Activated naive CD4-positive, alpha-beta T cell treated with anti-CD3 and anti-CD28 coated beads for 36 hours (primary cell): ENCODE data around the gene GABRG3. TPM values are rescaled to one million over a fixed set of nuclear protein-coding genes. Genes with fewer than 3 reads are reported as not detected.

Source experiments
- CTCF ChIA-PET: fragments of 350-600 bp; sonication (Branson Sonifier 250); formaldehyde crosslinking; loops from one replicate; lab custom pipeline; 2021; ENCODE audit warnings: antibody characterized with exemption; lab: Charles Lee
- DNase-seq: peaks from one replicate; pipeline ENCODE4 v3.0.0-alpha.2; 2020
- H3K27ac Mint-ChIP-seq: one replicate; pipeline ENCODE4 v1.8.0; 2021; ENCODE audit warnings: mild to moderate bottlenecking, mixed read lengths
- H3K27me3 Mint-ChIP-seq: one replicate; pipeline ENCODE4 v1.8.0; 2021; ENCODE audit warnings: low read depth, mixed read lengths
- H3K36me3 Mint-ChIP-seq: one replicate; pipeline ENCODE4 v1.8.0; 2021; ENCODE audit warnings: low read depth, mixed read lengths
- H3K4me1 Mint-ChIP-seq: one replicate; pipeline ENCODE4 v1.8.0; 2021; ENCODE audit warnings: low read depth, mixed read lengths
- H3K4me3 Mint-ChIP-seq: one replicate; pipeline ENCODE4 v1.8.0; 2021; ENCODE audit warnings: mild to moderate bottlenecking, moderate library complexity, mixed read lengths
- H3K9me3 Mint-ChIP-seq: one replicate; pipeline ENCODE4 v1.8.0; 2021; ENCODE audit warnings: mixed read lengths
- intact Hi-C: fragments of 100-400 bp; cut with micrococcal nuclease; formaldehyde crosslinking; loops from one replicate; pipeline ENCODE4 v1.15.1; 2023
- total RNA-seq, 2 experiments: library from RNA; stranded (reverse); gene quantifications; one replicate each; pipeline ENCODE4 v1.2.3, GENCODE V29; 2021

Gene GABRG3
- total RNA-seq: not detected

DNA sequence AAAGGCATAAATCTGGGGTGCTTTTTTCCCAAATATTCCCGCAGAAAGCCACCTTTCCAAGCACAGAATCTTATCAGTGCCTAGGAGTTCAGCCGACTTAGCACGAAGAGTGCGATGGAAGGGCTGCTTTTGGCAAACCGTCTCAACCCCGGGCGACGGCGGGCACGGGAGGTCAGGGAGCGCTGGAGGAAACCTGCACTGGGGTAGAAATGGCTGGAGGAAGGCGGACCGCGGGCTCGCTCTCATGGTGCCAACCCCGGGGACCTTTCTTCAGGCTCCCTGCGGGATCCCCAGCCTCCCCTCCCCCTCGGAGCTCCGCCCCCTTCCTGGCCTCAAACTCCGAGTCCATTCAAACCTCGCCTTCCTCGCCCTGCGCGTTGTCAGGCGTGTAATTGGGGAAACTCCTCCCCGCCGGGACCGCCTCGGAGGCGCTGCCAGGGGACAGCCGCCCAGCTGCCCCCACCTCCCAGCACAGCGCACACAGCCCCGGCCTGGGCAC lies at the start of gene GABRG3:
GABRG3 (plus strand) TSS at position 470 of the 499 bp plus-strand sequence.
- no peak within 1 kb of the TSS for H3K4me3 Mint-ChIP-seq
- H3K36me3 Mint-ChIP-seq: peaks cover 1% of the 10 kb centered on the region
- intact Hi-C loops: no loop called here
- no peak for DNase-seq
- peaks cover 34% of the 10 kb centered on the region for H3K27me3 Mint-ChIP-seq
- peaks cover 2% of the 10 kb centered on the region for H3K9me3 Mint-ChIP-seq
- no peak within 1 kb of the TSS for H3K27ac Mint-ChIP-seq
- CTCF ChIA-PET: no interaction called here
- H3K4me1 Mint-ChIP-seq: no peaks in the 10 kb centered on the region

DNA sequence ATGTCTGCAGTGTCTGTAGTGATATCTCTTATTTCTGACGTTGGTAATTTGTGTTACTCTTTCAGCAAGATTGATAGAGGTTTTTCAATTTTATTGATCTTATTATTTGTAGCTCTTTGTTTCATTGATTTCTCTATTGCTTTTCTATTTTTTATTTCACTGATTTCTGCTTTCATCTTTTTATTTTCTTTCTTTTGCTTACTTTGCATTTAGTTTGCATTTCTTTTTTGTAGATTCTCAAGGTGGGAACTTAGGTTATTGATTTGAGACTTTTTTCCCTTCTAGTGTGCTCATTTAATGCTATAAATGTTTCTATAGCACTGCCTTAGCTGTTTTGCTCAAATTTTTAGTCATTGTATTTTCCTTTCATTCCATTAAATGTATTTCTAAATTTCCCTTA lies 49.5 kb upstream of the GABRG3 start:
- CTCF ChIA-PET: interaction anchor here (0.6 kb wide), 1 partner anchor 30 kb away, joined by 3 read pairs; no protein-coding TSS in a partner anchor
- Mint-ChIP-seq H3K36me3 (no peaks in the 10 kb centered on the region), H3K9me3 (peaks cover 13% of the 10 kb centered on the region), H3K4me1 (no peaks in the 10 kb centered on the region), H3K4me3 (no peak overlapping the region), H3K27me3 (no peaks in the 10 kb centered on the region), H3K27ac (no peak overlapping the region)
- DNase-seq: no peak
- intact Hi-C loops: no loop called here

DNA sequence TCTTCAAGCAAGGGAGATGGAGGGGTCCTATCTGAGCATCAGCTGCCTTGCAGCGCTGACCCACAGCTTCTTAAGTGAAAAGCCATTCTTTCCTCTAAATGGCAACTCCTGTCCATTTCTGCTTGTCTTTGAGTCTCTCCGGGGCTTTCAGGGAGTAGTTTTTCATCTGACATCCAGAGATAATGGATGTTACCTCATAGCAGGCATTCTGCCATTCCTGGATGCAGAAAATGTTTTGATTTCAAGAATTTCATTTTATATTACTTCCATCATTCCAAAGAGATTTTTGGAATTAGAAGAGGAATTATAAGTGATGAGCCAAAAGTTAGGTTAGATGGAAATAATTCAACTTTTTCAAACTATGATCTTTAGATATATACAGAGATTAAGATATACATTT lies 44.9 kb upstream of the GABRG3 start:
- Mint-ChIP-seq H3K36me3 (no peaks in the 10 kb centered on the region), H3K27ac (no peak overlapping the region), H3K4me1 (no peaks in the 10 kb centered on the region), H3K27me3 (no peaks in the 10 kb centered on the region), H3K9me3 (peaks cover 3% of the 10 kb centered on the region), H3K4me3 (no peak overlapping the region)
- intact Hi-C loops: no loop called here
- DNase-seq: no peak
- CTCF ChIA-PET: no interaction called here

DNA sequence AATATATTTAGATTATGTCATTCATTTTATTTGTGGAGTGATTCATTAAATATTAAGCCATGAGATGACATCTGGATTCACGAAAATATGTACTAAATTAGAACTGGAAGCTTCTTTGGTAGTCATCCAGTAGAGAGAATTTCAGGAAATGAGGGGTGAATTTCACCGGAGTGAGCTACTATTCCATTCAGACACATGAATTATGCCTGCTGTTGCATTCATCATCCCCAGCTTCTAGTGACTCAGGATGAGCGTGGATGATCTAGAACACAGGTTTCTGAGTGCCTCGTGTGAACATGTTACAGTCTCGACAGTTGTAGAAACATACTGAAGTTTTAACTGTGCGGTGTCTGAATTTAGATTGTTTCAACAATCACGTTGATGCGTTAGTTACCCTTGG lies 42.9 kb upstream of the GABRG3 start:
- Mint-ChIP-seq H3K36me3 (no peaks in the 10 kb centered on the region), H3K27ac (no peak overlapping the region), H3K9me3 (peaks cover 6% of the 10 kb centered on the region), H3K4me1 (no peaks in the 10 kb centered on the region), H3K27me3 (no peaks in the 10 kb centered on the region), H3K4me3 (no peak overlapping the region)
- no peak for DNase-seq
- CTCF ChIA-PET: no interaction called here
- intact Hi-C loops: no loop called here

DNA sequence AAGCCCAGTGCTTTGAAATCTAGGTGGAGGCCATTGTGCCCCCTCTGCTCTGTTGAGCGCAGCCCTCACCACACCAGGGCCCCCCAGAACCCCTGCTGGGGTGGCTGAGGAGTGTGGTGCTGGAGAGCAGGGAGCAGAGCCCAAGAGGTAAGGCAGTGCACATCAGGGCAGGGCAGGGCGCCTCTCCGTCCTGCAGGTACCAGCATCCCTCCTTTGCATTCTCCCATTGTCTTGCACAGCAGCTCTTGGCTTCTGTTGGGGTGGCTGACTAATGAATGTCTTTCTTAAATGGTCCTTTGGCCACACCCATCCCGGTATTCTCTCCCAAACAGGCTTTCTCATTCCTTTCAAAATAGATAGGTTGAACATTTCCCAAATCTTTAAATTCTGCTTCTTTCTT lies 41.4 kb upstream of the GABRG3 start:
- CTCF ChIA-PET: no interaction called here
- Mint-ChIP-seq H3K27ac (no peak overlapping the region), H3K36me3 (no peaks in the 10 kb centered on the region), H3K27me3 (no peaks in the 10 kb centered on the region), H3K4me3 (no peak overlapping the region), H3K9me3 (peaks cover 6% of the 10 kb centered on the region), H3K4me1 (no peaks in the 10 kb centered on the region)
- no peak for DNase-seq
- intact Hi-C loops: no loop called here

DNA sequence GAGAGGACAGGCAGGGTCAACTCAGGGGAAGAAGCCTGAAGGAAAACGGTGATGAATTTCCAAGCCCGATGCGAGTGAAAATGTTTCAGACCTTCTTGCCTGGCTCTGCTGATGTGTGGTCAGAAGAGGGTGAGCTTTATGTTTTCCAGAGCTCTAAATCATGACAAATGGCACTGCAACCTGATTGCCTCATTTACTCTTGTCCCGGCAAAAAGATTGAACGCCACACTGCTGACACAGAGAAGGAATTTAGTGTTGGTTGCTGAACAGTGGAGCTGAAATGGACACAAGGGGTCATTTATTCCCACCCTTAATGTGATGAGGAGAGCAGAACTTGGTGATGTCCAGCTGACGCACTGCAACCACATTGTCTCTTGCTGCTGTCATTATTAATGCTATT lies 36.1 kb upstream of the GABRG3 start:
- CTCF ChIA-PET: no interaction called here
- Mint-ChIP-seq H3K27ac (no peak overlapping the region), H3K27me3 (no peaks in the 10 kb centered on the region), H3K9me3 (peaks cover 10% of the 10 kb centered on the region), H3K4me3 (no peak overlapping the region), H3K36me3 (no peaks in the 10 kb centered on the region), H3K4me1 (no peaks in the 10 kb centered on the region)
- intact Hi-C loops: no loop called here
- DNase-seq: no peak

DNA sequence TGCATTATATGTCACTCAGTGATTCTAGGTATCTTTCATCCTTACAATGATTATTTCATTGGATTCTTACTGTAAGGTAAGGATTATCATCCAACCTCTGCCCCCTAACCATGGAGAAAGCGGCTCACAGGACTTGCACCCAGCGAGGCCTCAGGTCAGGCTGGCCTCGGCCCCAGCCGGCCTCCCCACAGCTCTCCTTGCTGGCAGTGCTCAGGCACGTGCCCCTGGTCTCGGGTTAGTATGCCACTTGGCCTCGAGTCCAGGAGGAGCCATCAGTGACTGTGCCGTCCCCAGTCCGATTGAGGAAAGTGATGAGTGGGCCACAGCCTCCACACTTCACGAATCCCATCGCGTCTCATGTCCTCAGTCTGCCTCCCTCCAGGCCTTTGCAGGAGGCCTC lies 35.7 kb upstream of the GABRG3 start:
- no peaks in the 10 kb centered on the region for H3K4me1 Mint-ChIP-seq
- no peaks in the 10 kb centered on the region for H3K36me3 Mint-ChIP-seq
- CTCF ChIA-PET: no interaction called here
- DNase-seq: no peak
- no peak overlapping the region for H3K27ac Mint-ChIP-seq
- H3K4me3 Mint-ChIP-seq: no peak overlapping the region
- H3K9me3 Mint-ChIP-seq: peaks cover 10% of the 10 kb centered on the region
- intact Hi-C loops: no loop called here
- H3K27me3 Mint-ChIP-seq: no peaks in the 10 kb centered on the region

DNA sequence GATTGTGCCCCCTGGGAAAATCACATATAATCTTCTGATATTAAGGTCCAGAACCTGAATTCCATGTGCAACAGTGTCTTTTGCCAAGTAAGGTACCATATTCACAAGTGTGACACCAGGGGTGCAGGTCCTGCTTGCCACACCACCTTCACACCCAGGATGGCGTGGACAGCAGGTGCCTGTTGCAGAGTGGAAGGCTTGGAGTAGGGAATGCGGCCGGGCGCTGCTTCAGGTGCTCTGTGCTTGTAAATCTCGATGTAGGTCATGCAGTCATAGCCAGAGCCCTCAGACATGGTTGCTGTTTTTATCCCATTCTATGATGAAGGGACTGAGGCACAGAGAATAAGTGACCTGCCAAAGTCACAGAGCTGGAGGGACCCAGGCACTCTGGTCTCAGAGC lies 34.5 kb upstream of the GABRG3 start:
- Mint-ChIP-seq H3K27ac (no peak overlapping the region), H3K36me3 (no peaks in the 10 kb centered on the region), H3K9me3 (peaks cover 9% of the 10 kb centered on the region), H3K27me3 (no peaks in the 10 kb centered on the region), H3K4me3 (no peak overlapping the region), H3K4me1 (no peaks in the 10 kb centered on the region)
- intact Hi-C loops: no loop called here
- DNase-seq: no peak
- CTCF ChIA-PET: no interaction called here

DNA sequence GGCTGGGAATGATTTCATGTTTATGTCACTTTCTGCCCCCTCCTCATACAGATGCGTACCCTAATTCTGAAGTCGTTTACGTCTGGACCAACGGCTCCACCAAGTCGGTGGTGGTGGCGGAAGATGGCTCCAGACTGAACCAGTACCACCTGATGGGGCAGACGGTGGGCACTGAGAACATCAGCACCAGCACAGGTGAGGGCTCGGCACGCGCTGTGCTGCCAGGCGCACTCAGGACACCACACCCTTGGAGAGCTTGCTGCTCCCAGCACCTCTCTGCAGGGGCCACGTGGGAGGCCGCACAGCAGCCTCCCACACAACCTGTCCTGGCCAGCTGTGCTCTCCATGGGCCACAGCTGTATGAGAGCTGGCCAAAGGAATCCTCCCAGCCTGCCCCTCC lies 33.8 kb upstream of the GABRG3 start:
- Mint-ChIP-seq H3K9me3 (peaks cover 4% of the 10 kb centered on the region), H3K27me3 (no peaks in the 10 kb centered on the region), H3K36me3 (no peaks in the 10 kb centered on the region), H3K27ac (no peak overlapping the region), H3K4me3 (no peak overlapping the region), H3K4me1 (no peaks in the 10 kb centered on the region)
- intact Hi-C loops: no loop called here
- DNase-seq: no peak
- CTCF ChIA-PET: no interaction called here

DNA sequence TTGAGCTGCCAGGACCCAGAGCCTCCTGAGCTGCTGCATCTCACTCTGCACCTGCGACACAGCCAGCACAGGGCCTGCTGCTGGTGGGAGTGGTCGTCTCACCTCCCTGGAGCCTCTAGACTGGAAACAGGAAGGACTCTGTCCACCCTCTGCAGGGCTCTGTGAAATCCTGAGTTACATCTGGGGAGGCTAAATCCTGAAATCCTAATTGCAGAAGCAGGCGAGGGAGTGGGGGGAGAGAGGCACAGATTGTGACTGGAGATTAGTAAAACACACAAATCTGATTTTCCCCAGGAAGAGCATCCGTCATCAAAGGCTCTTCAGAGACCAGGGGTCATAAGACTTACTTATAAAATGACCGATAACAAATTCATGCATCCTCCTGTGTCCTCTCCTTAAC lies 31.6 kb upstream of the GABRG3 start:
- peaks cover 3% of the 10 kb centered on the region for H3K27me3 Mint-ChIP-seq
- no peak overlapping the region for H3K4me3 Mint-ChIP-seq
- H3K4me1 Mint-ChIP-seq: no peaks in the 10 kb centered on the region
- peaks cover 4% of the 10 kb centered on the region for H3K9me3 Mint-ChIP-seq
- no peaks in the 10 kb centered on the region for H3K36me3 Mint-ChIP-seq
- no peak for DNase-seq
- intact Hi-C loops: no loop called here
- H3K27ac Mint-ChIP-seq: no peak overlapping the region
- CTCF ChIA-PET: no interaction called here

DNA sequence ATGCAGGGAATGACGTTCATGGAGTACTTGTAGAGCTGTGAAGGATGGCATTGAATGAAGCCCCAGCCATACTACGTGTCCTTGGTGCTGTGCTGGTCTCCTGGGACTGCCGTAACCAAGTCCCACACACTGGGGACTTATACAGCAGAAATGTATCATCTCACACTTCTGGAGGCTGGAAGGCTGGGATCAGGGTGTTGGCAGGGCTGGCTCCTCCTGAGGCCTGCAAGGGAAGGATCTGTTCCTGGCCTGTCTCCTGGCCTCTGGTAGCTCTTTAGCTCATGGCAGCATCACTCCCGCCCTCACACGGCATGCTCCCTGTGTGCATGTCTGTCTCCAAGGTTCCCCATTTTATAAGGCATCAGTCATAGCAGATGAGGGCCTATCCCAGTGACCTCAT lies 29.5 kb upstream of the GABRG3 start:
- no peaks in the 10 kb centered on the region for H3K9me3 Mint-ChIP-seq
- H3K4me3 Mint-ChIP-seq: no peak overlapping the region
- H3K36me3 Mint-ChIP-seq: no peaks in the 10 kb centered on the region
- no peak for DNase-seq
- CTCF ChIA-PET: no interaction called here
- intact Hi-C loops: no loop called here
- no peak overlapping the region for H3K27ac Mint-ChIP-seq
- H3K27me3 Mint-ChIP-seq: peaks cover 3% of the 10 kb centered on the region
- H3K4me1 Mint-ChIP-seq: no peaks in the 10 kb centered on the region

DNA sequence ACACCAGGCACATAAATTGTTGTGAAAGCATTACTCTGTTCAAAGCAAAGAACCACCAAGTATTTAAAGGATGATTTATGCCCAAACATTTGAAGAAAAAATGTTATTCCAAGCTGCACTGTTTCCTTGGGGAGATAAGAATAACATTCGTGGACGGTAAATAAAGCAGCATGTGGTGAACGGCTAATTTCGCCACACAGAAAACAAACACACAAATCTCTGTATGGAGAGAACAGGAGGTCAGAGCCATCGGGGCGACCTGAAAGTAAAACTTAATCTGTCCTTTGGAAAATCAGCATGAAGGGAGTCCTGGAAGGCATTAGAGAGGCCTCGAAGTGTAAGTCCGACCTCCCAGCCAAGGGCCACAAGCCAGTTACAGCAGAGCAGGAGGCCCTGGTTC lies 27.1 kb upstream of the GABRG3 start:
- intact Hi-C loops: no loop called here
- Mint-ChIP-seq H3K4me3 (no peak overlapping the region), H3K36me3 (no peaks in the 10 kb centered on the region), H3K27ac (no peak overlapping the region), H3K27me3 (peaks cover 3% of the 10 kb centered on the region), H3K4me1 (no peaks in the 10 kb centered on the region), H3K9me3 (no peaks in the 10 kb centered on the region)
- CTCF ChIA-PET: no interaction called here
- no peak for DNase-seq

DNA sequence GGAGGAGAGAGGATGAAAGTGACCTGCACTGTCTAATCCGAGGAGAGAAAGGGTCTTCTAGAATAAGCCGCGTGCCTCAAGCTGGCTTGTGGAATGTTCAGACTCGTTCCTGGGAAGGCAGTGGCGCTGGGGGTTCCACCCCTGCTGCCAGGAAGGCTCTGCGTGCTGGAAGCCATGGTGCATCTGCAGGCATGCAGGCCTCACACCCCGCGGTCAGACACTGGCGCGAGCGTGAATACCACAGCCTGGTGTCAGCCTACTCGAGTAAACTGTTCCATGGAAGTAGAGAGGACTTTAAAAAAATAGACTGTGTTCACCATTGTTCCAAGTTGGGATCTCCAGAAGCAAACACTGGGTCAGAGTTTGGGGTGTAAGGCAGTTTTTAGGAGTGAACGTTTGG lies 25.9 kb upstream of the GABRG3 start:
- no peaks in the 10 kb centered on the region for H3K4me1 Mint-ChIP-seq
- no peak for DNase-seq
- intact Hi-C loops: no loop called here
- H3K27ac Mint-ChIP-seq: no peak overlapping the region
- CTCF ChIA-PET: no interaction called here
- H3K9me3 Mint-ChIP-seq: no peaks in the 10 kb centered on the region
- peaks cover 3% of the 10 kb centered on the region for H3K27me3 Mint-ChIP-seq
- no peak overlapping the region for H3K4me3 Mint-ChIP-seq
- no peaks in the 10 kb centered on the region for H3K36me3 Mint-ChIP-seq

DNA sequence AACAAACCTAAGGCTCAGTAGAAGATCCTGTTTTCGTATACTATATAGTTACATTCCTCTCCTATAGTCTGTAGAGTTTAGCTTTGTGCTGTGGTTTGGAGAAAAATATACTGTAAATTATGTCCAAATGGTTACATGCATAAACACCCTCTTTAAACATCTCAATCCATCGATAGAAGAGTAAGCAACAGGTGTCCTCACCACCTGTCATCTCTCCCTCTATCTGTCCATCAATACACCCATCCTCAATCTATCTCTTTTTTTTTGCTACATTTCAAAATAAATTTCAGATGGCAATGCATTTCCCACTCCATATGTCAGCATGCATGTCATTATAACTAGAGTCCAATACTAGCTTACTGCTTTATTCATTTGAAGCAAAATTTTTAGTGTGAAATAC lies 21.0 kb upstream of the GABRG3 start:
- CTCF ChIA-PET: no interaction called here
- no peak overlapping the region for H3K27ac Mint-ChIP-seq
- H3K36me3 Mint-ChIP-seq: no peaks in the 10 kb centered on the region
- no peak for DNase-seq
- no peaks in the 10 kb centered on the region for H3K4me1 Mint-ChIP-seq
- H3K4me3 Mint-ChIP-seq: no peak overlapping the region
- peaks cover 12% of the 10 kb centered on the region for H3K9me3 Mint-ChIP-seq
- intact Hi-C loops: no loop called here
- H3K27me3 Mint-ChIP-seq: no peaks in the 10 kb centered on the region
